Measurements from ENCODE around the gene ACOT8. TPM values are rescaled to one million over a fixed set of nuclear protein-coding genes. Genes with fewer than 3 reads are reported as not detected.

ACOT8 gene
- total RNA-seq, 1 donor from 2014 or later = 25.6 TPM

DNA sequence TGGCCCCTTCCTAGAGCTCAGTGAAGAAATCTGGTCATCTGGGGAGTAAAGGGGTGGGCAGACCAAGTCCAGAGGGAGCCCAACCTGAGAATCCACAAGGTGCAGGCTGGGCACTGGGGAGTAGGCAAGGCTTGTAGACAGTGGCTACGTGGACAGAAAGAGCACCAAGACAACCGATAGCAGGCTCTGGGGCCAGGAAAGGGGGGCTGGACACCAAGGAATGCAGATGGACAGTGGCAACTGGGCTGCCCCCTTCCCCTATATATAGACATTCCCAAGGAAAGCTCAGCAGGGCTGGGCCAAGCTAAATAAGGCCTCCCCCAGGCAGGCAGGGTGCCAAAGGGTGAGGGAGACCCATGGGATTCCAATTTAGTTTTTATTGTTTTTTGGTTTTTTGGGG, 28.6 kb downstream of the ACOT8 start:
- Histone ChIP-seq H3K36me3 (no peaks in the 10 kb centered on the region), H3K4me1 (peaks cover 35% of the 10 kb centered on the region), H3K4me3 (no peak overlapping the region), H3K27ac (peak overlapping the region; percentile 43), H3K9me3 (no peaks in the 10 kb centered on the region), H3K27me3 (ENCODE audit: low read depth) (peaks cover 15% of the 10 kb centered on the region)
- no peak for ATAC-seq
- intact Hi-C loops (cut with DNase I) = no loop called here
- DNase-seq = no peak
- TF ChIP-seq, protein P1, sequence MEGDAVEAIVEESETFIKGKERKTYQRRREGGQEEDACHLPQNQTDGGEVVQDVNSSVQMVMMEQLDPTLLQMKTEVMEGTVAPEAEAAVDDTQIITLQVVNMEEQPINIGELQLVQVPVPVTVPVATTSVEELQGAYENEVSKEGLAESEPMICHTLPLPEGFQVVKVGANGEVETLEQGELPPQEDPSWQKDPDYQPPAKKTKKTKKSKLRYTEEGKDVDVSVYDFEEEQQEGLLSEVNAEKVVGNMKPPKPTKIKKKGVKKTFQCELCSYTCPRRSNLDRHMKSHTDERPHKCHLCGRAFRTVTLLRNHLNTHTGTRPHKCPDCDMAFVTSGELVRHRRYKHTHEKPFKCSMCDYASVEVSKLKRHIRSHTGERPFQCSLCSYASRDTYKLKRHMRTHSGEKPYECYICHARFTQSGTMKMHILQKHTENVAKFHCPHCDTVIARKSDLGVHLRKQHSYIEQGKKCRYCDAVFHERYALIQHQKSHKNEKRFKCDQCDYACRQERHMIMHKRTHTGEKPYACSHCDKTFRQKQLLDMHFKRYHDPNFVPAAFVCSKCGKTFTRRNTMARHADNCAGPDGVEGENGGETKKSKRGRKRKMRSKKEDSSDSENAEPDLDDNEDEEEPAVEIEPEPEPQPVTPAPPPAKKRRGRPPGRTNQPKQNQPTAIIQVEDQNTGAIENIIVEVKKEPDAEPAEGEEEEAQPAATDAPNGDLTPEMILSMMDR (IDR thresholded peaks at IDR 0.05) = no peak

GRCh38 chr20:45827712-45828111, 29.5 kb downstream of the ACOT8 start:
- Histone ChIP-seq H3K9me3 (no peaks in the 10 kb centered on the region), H3K36me3 (no peaks in the 10 kb centered on the region), H3K4me3 (no peak overlapping the region), H3K27ac (no peak overlapping the region), H3K27me3 (ENCODE audit: low read depth) (peaks cover 24% of the 10 kb centered on the region), H3K4me1 (peaks cover 34% of the 10 kb centered on the region)
- intact Hi-C loops (cut with DNase I) = no loop called here
- TF ChIP-seq, protein P1 (IDR thresholded peaks at IDR 0.05) = no peak
- ATAC-seq (no peak), DNase-seq (no peak)

DNA sequence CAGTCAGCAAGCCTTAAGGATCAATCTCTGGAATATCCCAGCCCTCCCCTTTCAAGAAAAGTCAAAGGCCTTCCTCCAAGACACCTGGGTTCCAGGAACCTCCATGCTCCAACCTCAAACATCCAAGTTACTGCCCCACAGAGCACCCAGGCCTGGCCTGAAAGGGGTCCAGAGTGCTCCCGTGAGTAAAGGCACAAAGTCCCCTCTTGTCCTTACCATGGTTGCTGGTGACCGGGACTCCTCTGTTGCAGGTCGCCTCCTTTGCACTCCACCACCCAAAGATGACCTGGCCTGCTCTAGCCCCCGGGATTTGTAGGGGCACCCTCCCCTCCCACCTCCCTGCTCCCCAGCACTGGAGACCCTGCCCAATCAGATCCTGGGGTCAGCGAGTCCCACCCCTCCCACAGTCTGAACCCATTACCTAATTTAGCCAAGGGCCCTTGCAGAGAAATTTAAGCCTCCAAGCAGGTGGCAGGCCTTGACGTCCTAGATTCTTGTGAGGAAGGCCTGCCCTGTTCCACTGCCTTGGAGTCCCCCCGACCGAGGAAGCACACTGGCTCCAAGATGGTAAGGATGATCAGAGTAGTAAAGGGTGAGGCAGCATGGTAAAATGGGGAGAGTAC, 30.1 kb downstream of the ACOT8 start, which contains the start of gene TNNC2:
Gene TNNC2, minus strand, starts transcription at position 283 of the 623 bp plus-strand sequence. Its CDS starts 64 bp downstream, at position 219.
- H3K36me3 ChIP-seq = no peaks in the 10 kb centered on the region
- intact Hi-C loops (cut with DNase I) = no loop called here
- H3K27me3 ChIP-seq (ENCODE audit: low read depth) = peaks cover 30% of the 10 kb centered on the region
- peak within 1 kb of the TSS; percentile 24 for H3K27ac ChIP-seq
- DNase-seq (no peak), ATAC-seq (no peak)
- TF ChIP-seq, protein P1 (IDR thresholded peaks at IDR 0.05) = no peak
- H3K4me3 ChIP-seq = no peak within 1 kb of the TSS
- peaks cover 30% of the 10 kb centered on the region for H3K4me1 ChIP-seq
- no peaks in the 10 kb centered on the region for H3K9me3 ChIP-seq

GRCh38 chr20:45826381-45827019, 30.7 kb downstream of the ACOT8 start:
- TF ChIP-seq, protein P1 (IDR thresholded peaks at IDR 0.05) = no peak
- DNase-seq = no peak
- peaks cover 32% of the 10 kb centered on the region for H3K27me3 ChIP-seq (ENCODE audit: low read depth)
- peaks cover 24% of the 10 kb centered on the region for H3K4me1 ChIP-seq
- H3K9me3 ChIP-seq = no peaks in the 10 kb centered on the region
- peak; percentile 62 to 64 for ATAC-seq
- H3K27ac ChIP-seq = peak overlapping the region; percentile 24
- intact Hi-C loops (cut with DNase I) = no loop called here
- no peaks in the 10 kb centered on the region for H3K36me3 ChIP-seq
- H3K4me3 ChIP-seq = no peak overlapping the region

DNA sequence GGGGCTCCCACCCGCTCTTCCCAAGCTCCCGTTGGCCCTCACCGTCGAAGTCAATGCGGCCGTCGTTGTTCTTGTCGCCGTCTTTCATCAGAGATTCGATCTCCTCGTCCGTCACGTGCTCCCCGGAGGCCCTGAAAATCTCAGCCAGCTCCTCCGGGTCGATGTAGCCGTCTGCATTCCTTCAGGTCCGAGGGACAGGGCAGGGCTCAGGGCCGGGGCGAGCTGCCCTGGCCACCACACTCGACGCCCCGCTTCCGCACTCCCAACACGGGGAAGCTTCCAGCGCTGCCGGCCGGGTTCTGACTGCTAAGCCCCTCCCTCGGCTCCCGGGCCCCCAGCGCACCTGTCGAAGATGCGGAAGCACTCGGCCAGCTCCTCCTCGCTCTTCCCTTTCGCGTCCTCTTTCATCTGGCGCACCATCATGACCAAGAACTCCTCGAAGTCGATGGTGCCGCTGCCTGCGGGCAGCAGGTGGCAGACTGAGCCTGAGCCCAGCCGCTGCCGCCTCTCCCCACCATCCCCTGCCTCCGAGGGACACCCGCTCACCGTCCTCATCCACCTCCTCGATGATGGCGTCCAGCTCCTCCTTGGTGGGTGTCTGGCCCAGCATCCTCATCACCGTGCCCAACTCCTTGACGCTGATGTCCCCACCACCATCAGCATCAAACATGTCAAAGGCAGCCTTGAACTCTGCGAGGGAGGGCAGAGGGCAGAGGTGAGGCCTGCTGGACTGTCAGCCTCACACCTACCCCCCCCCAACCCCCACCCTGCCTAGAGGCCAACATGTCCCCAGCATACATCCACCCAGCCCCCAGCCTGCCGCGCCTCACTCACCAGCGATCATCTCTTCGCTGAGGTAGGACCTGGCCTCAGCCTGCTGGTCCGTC, 33.0 kb downstream of the ACOT8 start:
- ATAC-seq (peak; percentile 23 to 58), DNase-seq (peak; percentile 53)
- TF ChIP-seq, protein P1 (IDR thresholded peaks at IDR 0.05) = peak; percentile 45
- intact Hi-C loops (cut with DNase I) = no loop called here
- no peaks in the 10 kb centered on the region for H3K36me3 ChIP-seq
- no peak overlapping the region for H3K27ac ChIP-seq
- peaks cover 32% of the 10 kb centered on the region for H3K27me3 ChIP-seq (ENCODE audit: low read depth)
- H3K9me3 ChIP-seq = no peaks in the 10 kb centered on the region
- H3K4me1 ChIP-seq = peaks cover 24% of the 10 kb centered on the region
- H3K4me3 ChIP-seq = peak overlapping the region; percentile 36
